Activated CD4-positive, alpha-beta T cell treated with anti-CD3 and anti-CD28 coated beads, Interleukin-2, amount 50 U/mL, for 24 hours (primary cell): Measurements from ENCODE around the gene TBC1D5.
"Not testable (repeated sequence)": the region's sequence is repeated elsewhere in the genome, so short reads cannot be mapped to it uniquely, and the experiment has no call there.

Experiments used
- DNase-seq, 2 donors: peaks; one replicate each; pipeline ENCODE4 v3.0.0-alpha.2; 2020; ENCODE audit warnings: low read depth in 1 of 2, low spot score in 1 of 2

Gene TBC1D5, protein sequence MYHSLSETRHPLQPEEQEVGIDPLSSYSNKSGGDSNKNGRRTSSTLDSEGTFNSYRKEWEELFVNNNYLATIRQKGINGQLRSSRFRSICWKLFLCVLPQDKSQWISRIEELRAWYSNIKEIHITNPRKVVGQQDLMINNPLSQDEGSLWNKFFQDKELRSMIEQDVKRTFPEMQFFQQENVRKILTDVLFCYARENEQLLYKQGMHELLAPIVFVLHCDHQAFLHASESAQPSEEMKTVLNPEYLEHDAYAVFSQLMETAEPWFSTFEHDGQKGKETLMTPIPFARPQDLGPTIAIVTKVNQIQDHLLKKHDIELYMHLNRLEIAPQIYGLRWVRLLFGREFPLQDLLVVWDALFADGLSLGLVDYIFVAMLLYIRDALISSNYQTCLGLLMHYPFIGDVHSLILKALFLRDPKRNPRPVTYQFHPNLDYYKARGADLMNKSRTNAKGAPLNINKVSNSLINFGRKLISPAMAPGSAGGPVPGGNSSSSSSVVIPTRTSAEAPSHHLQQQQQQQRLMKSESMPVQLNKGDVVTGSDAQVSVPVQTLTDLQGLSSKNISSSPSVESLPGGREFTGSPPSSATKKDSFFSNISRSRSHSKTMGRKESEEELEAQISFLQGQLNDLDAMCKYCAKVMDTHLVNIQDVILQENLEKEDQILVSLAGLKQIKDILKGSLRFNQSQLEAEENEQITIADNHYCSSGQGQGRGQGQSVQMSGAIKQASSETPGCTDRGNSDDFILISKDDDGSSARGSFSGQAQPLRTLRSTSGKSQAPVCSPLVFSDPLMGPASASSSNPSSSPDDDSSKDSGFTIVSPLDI

GRCh38 chr3:17742102-17742879 lies at the start of gene TBC1D5:
Gene TBC1D5, minus strand, starts transcription at chr3:17742631. Its CDS starts 234,061 bp downstream, at chr3:17508570.
- DNase-seq = peak; percentile 75 to 88

DNA sequence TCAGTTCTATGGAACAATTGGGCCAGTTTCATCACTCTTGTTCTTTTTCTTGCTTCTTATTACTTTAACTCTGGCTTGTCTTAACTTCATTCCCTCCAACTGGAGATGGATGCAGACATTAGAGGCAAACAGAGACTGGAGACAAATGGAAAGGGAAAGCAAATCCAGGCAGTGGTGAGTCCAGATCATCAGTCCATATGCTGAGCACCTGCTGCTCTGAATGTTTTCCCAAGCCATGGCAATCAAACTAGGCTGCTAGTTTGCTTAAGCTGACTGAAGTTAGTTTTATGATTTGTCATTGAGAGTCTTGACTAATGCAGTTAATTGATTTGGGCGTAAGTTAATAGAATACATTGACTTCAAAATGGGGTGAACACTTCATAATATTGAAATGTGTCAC lies 41.0 kb upstream of the TBC1D5 start:
- DNase-seq = no peak

- no peak for DNase-seq
These were observed 40.3 kb upstream of the TBC1D5 start for GRCh38 chr3:17782751-17783150.

DNA sequence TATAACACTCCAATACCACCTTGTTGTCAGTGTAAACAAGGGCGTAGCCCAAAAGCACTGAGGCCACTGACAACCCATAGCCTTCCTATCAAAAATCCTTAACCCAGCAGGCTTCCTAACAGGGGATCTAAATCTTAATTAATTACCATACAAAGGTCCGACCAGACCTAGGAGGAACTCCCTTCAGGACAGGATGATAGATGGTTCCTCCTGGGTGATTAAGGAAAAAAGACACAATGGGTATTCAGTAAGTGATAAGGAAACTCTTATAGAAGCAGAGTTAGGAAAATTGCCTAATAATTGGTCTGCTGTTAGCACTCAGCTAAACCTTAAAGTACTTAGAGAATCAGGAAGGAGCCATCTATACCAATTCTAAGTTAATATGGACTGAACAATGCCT lies 37.9 kb upstream of the TBC1D5 start:
- not testable (repeated sequence) for DNase-seq

DNA sequence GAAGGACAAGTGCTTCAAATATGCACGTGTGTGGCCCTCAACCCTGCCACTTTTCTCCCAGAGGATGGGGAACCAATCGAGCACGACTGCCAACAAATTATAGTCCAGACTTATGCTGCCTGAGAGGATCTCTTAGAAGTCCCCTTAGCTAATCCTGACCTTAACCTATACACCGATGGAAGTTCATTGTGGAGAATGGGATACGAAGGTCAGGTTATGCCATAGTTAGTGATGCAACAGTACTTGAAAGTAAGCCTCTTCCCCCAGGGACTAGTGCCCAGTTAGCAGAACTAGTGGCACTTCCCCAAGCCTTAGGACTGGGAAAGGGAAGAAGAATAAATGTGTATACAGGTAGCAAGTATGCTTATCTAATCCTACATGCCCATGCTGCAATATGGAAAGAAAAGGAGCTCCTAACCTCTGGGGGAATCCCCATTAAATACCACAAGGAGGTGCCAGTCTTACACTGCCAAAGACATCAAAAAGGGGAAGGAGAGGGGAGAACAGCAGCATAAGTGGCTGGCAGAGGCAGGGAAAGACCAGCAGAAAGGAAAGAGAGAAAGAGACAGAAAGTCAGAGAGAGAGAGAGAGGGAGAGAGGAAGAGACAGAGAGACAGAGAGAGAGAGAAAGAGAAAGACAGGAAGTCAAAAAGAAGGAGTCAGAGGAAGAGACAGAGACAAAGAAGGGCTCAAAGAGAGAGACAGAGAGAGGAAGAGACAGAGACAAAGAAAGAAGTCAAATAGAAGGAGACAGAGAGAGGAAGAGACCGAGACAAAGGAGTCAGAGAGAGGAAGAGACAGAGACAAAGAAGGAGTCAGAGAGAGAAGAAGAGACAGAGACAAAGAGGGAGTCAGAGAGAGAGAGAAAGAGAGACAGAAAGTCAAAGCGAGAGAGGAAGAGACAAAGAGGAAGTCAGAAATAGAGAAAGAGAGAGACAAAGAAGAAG lies 37.1 kb upstream of the TBC1D5 start:
- not testable (repeated sequence) for DNase-seq

DNA sequence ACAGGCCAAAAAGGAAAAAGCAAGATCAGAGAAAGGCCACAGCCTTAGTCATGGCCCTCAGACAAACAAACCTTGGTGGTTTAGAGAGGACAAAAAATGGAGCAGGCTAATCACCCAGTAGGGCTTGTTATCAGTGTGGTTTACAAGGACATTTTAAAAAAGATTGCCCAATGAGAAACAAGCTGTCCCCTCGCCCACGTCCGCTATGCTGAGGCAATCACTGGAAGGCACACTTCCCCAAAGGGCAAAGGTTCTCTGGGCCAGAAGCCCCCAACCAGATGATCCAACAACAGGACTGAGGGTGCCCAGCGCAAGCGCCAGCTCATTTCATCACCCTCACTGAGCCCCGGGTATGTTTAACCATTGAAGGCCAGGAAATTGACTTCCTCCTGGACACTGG lies 34.9 kb upstream of the TBC1D5 start:
- not testable (repeated sequence) for DNase-seq

DNA sequence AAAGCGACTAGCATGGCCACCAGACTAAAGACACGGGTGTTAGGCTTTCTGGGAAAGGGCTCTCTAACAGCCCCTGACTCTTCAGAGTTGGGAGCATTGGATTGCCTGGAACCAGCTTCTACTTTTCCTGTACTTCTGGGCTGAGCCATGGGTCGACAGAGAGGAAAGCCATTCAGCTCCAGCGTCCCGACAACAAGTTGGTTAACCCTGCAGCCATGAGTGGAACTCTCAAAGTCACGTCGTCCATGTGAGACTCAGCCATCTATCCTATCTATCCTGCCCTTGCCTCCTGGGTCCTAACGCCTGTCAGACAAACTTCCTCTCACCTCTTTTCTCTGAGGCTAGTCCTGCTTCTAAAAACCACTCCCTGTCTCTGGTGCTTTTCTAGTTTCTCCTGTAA lies 32.6 kb upstream of the TBC1D5 start:
- no peak for DNase-seq

DNA sequence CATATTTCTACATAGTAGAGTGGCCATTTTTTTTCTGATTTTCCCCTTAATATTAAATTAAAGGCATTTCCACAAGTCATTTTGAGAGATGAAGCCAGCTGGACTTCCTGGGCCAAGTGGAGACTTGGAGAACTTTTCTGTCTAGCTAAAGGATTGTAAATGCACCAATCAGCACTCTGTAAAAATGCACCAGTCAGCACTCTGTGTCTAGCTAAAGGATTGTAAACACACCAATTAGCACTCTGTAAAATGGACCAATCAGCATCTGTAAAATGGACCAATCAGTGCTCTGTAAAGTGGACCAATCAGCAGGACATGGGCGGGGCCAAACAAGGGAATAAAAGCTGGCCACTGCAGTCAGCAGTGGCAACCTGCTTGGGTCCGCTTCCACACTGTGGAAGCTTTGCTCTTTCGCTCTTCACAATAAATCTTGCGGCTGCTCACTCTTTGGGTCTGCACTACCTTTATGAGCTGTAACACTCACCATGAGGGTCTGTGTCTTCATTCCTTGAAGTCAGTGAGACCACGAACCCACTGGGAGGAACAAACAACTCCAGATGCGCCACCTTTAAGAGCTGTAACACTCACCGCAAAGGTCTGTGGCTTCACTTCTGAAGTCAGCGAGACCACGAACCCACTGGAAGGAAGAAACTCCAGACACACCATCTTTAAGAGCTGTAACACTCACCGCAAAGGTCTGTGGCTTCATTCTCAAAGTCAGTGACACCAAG lies 31.9 kb upstream of the TBC1D5 start:
- DNase-seq = peak in 1 of 2 donors; percentile 15

- no peak for DNase-seq
These were observed 30.1 kb upstream of the TBC1D5 start for GRCh38 chr3:17772556-17772955.

DNA sequence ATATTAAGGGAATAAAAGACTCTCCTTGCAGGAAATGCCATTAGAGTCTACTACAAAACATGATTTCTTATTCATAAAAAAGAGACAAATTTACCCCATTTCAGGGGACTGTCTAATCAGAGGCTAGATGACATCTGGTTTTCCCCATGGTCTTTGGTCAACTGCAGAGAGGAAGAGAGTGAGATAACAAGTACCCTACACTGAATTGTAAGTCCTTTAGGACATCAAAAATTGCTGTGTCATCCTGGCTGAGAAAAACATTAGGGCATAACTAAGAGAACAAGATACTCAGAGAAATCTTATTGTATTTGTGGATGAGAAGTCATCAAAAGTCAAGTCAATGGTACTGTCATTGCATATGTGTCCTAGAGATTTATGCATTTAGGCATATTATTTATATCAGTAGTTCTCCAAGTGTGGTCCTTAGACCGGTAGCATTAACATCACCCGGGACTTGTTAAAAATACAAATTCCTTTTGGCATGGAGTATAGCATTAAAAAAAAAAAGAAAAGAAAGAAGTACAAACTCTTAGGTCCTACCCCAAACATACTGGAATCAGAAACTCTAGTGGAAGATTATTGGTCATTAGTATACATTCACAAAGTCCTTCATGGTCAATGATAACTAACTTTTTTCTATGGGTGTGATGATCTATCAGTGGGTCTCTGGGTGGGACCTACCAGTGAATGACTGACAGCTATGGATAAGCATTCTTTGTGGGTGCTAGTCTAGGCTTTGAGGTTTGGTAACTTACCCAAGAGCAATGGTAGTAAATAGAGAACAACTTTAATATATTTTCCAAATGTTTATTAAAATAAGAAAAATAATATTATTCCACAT lies 29.0 kb upstream of the TBC1D5 start:
- no peak for DNase-seq

DNA sequence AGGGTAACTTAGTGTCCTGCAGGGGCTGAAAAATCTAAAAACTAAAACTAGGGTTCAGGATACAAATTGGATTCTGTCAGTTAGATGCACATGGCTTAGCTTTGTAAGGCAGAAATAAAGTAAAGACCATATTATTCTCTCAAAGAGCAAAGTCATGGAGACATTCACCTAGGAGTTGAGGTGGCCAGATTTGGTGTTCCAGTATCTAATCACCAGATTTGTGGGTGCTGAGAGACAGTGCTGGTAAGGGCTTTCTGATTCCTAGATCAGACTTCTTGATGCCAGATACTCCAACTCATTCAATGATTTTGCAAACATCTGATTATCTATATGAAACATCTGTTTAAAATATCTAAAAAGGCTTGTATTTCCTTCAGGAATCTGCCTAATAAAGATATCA lies 28.3 kb upstream of the TBC1D5 start:
- no peak for DNase-seq

DNA sequence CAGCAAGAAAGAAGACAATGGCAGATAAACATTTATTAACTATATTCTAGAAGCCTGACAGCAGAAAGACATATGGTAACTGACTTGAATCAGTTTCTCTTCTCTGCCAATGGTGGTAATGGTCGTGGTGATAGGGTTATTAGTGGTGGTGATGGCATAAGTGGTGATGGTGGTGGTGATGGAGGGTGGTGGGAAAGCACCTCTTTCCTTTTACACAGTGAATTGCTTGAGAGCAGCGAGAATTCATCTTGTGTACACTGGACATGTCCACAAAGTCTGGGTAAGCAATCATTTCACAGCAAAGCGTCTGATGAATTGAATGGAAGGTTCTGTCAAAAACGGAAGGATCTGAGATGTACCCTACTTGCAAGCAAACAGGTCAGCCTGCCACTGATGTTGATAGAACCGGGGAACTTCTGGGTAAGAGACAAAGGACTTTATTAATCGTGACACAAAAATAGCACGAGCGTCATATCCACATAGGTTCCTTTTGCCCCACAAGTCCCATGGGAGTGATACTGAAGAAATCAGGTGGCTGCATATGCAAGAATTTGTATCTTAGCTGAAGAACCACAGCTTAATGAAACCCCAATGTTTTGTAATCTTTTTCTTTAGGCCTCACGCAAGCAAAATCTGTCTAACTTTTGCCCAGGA lies 23.5 kb upstream of the TBC1D5 start:
- no peak for DNase-seq

DNA sequence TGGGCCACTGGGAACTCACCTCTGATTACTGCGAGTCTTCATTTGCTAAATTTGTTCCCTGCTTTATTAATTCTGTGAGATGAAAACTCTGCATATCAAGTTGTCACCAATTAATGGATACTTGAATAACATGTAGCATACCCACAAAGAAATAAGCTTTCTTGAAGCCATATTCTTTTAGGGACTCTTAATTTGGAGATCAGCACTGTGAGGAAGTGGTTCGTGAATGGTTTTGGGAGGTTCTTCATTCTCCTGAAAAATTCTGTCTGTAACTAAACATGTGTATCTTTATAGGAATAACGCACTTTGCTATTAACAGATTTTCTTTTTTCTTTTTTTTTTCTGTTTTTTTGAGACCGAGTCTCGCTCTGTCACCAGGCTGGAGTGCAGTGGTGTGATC lies 19.1 kb upstream of the TBC1D5 start:
- no peak for DNase-seq

DNA sequence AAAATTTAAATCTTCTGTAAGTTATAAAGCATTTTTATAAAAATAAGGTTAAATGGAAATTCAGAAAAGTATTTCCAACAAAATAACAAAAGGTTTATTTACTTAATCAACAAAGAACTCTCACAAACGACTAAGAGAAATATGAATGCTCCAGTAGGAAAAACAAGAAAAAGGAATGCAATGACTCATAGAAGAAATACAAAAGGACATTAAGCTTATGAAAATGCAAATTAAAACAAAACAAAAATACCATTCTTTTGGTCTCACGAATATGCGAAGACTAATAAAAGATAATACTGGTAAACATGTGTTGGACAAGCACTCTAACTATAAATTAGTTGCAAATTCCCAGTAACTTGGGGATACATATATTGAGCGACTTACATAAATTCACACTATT lies 17.5 kb upstream of the TBC1D5 start:
- no peak for DNase-seq

DNA sequence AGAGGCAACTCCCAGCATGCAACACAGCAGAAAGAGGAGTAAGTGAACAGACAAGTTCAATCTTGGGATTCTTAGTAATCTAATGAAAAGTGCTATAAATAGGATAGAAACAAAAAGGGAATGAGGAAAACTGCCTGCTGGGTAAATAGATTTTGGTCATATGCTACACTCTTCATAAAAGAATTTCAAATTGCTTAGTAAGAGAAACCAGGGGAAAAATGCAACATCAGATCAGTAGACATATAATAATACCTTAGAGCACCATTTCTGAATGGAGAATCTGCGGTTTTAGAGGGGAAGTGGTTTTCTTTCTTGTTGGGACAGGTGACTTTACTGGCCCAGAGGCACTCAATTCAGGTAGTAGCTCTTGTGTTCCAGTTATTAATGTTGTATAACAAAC lies 13.4 kb upstream of the TBC1D5 start:
- no peak for DNase-seq

DNA sequence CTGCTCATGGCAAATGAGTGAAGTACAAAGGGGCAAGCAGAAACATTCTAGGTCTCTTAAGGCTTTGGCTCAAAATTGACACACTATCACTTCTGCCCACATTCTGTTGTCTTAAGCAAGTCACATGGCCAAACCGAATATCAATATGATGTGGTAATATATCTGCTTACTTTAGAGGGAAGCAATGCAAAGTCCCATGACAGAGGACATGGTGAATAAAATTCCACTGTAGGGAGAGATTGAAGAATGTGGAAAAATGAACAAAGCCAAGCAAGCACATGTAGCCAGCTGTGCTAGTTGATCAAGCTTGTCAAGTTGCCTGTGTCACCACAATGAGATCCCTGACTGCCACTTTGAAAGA lies 11.2 kb upstream of the TBC1D5 start:
- DNase-seq = no peak

- no peak for DNase-seq
These were observed 10.6 kb upstream of the TBC1D5 start for GRCh38 chr3:17752876-17753631.

- no peak for DNase-seq
These were observed 10.0 kb upstream of the TBC1D5 start for GRCh38 chr3:17752436-17752835.
